HFF-Myc (cell line): ENCODE results near the gene FBXO36.

Source experiments
- DNase-seq: peaks from one replicate; pipeline ENCODE4 v3.0.0-alpha.2; 2011; ENCODE audit warnings: low read depth; ENCODE audit errors: extremely low read depth
- H3K4me3 ChIP-seq: replicated peaks from 2 replicates; pipeline ENCODE4 v1.5.1; 2011; ENCODE audit warnings: low read depth, mild to moderate bottlenecking, control low read depth, low read length
- CTCF ChIP-seq: IDR thresholded peaks from 2 replicates; pipeline ENCODE4 v1.5.1; 2012; ENCODE audit warnings: mild to moderate bottlenecking, low read depth, low read length, control low read depth; ENCODE audit errors: missing control alignments

FBXO36 gene

DNA sequence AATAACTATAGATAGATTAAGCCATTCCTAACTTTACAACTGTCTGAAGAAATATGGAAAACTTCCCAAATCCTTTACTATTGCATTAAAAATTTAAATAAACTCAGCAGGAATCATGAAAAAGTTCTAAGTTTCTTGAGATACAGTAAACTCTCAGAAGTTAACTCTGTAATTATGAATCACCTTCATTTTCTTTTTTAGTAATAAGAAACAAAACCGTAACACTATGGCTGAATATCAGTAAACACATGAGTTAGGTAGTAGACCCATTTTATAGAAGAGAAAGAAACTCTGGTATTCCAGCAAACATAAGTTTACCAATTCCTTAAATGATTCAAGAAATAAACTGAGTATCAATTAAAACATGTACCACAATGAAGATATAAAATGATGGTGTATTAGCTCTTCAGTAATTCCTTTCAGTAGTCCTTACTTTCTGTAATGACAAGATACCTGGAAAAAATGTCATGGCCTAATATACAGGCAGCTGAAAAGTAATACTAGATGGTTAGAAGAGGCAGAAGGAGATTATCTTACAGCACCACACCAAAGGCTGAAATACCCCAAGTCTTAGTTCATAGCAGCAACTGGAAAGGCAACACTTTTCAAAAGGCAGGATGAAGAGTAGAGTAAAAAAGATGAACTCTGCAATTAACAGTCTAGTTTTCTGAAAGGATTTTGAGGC is 12.0 kb upstream of the FBXO36 start:
- H3K4me3 ChIP-seq: no peak overlapping the region
- no peak for TF ChIP-seq CTCF
- DNase-seq: no peak

- DNase-seq: no peak
- TF ChIP-seq CTCF: peak; percentile 32
- H3K4me3 ChIP-seq: no peak overlapping the region
These were observed 11.4 kb upstream of the FBXO36 start for GRCh38 chr2:229910832-229911412.

GRCh38 chr2:229914171-229914570 is 8.1 kb upstream of the FBXO36 start:
- no peak overlapping the region for H3K4me3 ChIP-seq
- no peak for DNase-seq
- TF ChIP-seq CTCF: no peak

GRCh38 chr2:229917793-229918192 is 4.5 kb upstream of the FBXO36 start:
- no peak for DNase-seq
- no peak for TF ChIP-seq CTCF
- no peak overlapping the region for H3K4me3 ChIP-seq

DNA sequence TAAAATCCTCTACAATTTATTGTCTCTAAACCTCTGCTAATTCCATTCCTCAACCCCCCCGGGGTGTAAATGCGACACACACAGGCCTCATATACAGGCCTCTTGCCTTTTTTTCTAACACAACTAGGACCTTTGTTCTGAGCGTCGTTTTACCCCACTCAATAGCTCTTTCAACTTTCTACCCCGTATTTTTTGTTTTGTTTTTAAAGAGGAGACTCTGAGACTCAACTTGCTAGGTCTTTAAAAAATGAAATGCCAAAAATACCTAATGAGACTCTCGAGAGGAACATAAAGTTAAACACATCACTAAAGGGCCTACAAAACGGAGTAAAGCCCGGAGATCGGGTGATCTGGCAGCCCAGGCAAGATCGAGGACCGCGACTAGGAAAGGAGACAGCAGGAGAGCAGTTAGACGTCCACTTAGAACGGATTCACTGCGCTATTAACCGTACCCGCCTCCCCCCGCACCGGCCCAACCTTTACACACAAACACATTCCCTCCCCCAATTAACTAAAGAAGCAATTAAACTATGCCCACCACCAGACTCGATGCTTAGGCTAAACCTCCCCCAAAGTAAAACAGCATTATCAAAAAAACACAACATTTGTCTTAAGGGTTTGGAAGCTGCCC is 2.2 kb upstream of the FBXO36 start:
- DNase-seq: no peak
- no peak for TF ChIP-seq CTCF

GRCh38 chr2:229921101-229921891 is 1.0 kb upstream of the FBXO36 start:
- TF ChIP-seq CTCF: no peak
- peak overlapping the region; percentile 89 for H3K4me3 ChIP-seq
- peak; percentile 26 for DNase-seq

More for the DNA sequence above, 2.2 kb upstream of the FBXO36 start:
- H3K4me3 ChIP-seq: peak overlapping the region; percentile 89
